ENCODE data around the gene VPS13D.
A peak's percentile ranks its signal among the peaks of the same experiment; 100 is the strongest.
"Not testable (repeated sequence)": the region's sequence is repeated elsewhere in the genome, so short reads cannot be mapped to it uniquely, and the experiment has no call there.

VPS13D gene

GRCh38 chr1:12296016-12296415, 66.2 kb downstream of the VPS13D start:
- no peak for DNase-seq

- DNase-seq = no peak
Observed at GRCh38 chr1:12296623-12297022, 66.8 kb downstream of the VPS13D start.

- no peak for DNase-seq
Observed at GRCh38 chr1:12300706-12301105, 70.9 kb downstream of the VPS13D start.

GRCh38 chr1:12301518-12302237, 71.8 kb downstream of the VPS13D start:
- DNase-seq = no peak

GRCh38 chr1:12302798-12303447, 73.1 kb downstream of the VPS13D start:
- no peak for DNase-seq

GRCh38 chr1:12305377-12305776, 75.5 kb downstream of the VPS13D start:
- DNase-seq = no peak

- no peak for DNase-seq
Observed at GRCh38 chr1:12309783-12310742, 80.2 kb downstream of the VPS13D start.

- peak in 1 of 2 experiments; percentile 43 for DNase-seq
Observed at GRCh38 chr1:12314333-12314903, 84.6 kb downstream of the VPS13D start.

- DNase-seq = no peak
Observed at GRCh38 chr1:12315146-12315545, 85.3 kb downstream of the VPS13D start.

GRCh38 chr1:12316331-12316730, 86.5 kb downstream of the VPS13D start:
- no peak for DNase-seq

- DNase-seq = no peak
Observed at GRCh38 chr1:12320486-12320885, 90.7 kb downstream of the VPS13D start.

- no peak for DNase-seq
Observed at GRCh38 chr1:12324423-12324822, 94.6 kb downstream of the VPS13D start.

- not testable (repeated sequence) for DNase-seq
Observed at GRCh38 chr1:12324973-12325372, 95.1 kb downstream of the VPS13D start.

- DNase-seq = no peak
Observed at GRCh38 chr1:12326986-12327385, 97.2 kb downstream of the VPS13D start.

GRCh38 chr1:12327566-12327965, 97.7 kb downstream of the VPS13D start:
- no peak for DNase-seq

- no peak for DNase-seq
Observed at GRCh38 chr1:12333036-12333785, 103.4 kb downstream of the VPS13D start.

- no peak for DNase-seq
Observed at GRCh38 chr1:12335815-12336214, 106.0 kb downstream of the VPS13D start.

GRCh38 chr1:12336413-12336812, 106.6 kb downstream of the VPS13D start:
- no peak for DNase-seq

GRCh38 chr1:12338017-12338416, 108.2 kb downstream of the VPS13D start:
- no peak for DNase-seq

- DNase-seq = no peak
Observed at GRCh38 chr1:12338823-12339222, 109.0 kb downstream of the VPS13D start.

- DNase-seq = no peak
Observed at GRCh38 chr1:12339396-12339795, 109.6 kb downstream of the VPS13D start.

- DNase-seq = no peak
Observed at GRCh38 chr1:12339811-12340543, 110.1 kb downstream of the VPS13D start.

Data from SW 1271 (cell line).